Measurements from ENCODE around the gene AKNAD1. TPM values are rescaled to one million over a fixed set of nuclear protein-coding genes. Genes with fewer than 3 reads are reported as not detected.

The AKNAD1 gene
- total RNA-seq, 1 experiment from 2014 or later: 0.54 TPM

GRCh38 chr1:108816049-108816893, 40.6 kb downstream of the AKNAD1 start:
- ChIA-PET POLR2A (ENCODE audit: low non-redundant PET) (interaction anchor here (0.5 kb wide), 1 partner anchor 82 kb away, joined by 3 read pairs; no protein-coding TSS in a partner anchor), CTCF (interaction anchor here (0.7 kb wide), 1 partner anchor 1025 kb away, joined by 4 read pairs; no protein-coding TSS in a partner anchor)
- H3K4me1 ChIP-seq (ENCODE audit: insufficient read depth, low read length, poor library complexity, severe bottlenecking): peaks cover 30% of the 10 kb centered on the region
- no peaks in the 10 kb centered on the region for H3K36me3 ChIP-seq (ENCODE audit: insufficient read depth, low read length, poor library complexity, severe bottlenecking)
- BruUV-seq (replicated peaks): no TSS peak
- no peaks in the 10 kb centered on the region for H3K9me3 ChIP-seq (ENCODE audit: low read depth, low read length, poor library complexity, severe bottlenecking)
- intact Hi-C loops (cut with micrococcal nuclease; ENCODE audit: unreplicated experiment): no loop called here
- H3K4me3 ChIP-seq (ENCODE audit: low read depth, low read length, poor library complexity, severe bottlenecking): no peak overlapping the region
- DNase-seq (ENCODE audit: low spot score): peak; percentile 51
- H3K27me3 ChIP-seq (replicated peaks; ENCODE audit: insufficient read depth, low read depth, low read length, poor library complexity): no peaks in the 10 kb centered on the region
- TF ChIP-seq CTCF (conservative IDR thresholded peaks at IDR 0.05; ENCODE audit: low read depth, low read length) (no peak), EZH2 (IDR thresholded peaks at IDR 0.05; ENCODE audit: borderline replicate concordance, low read depth, low read length, poor library complexity, severe bottlenecking) (no peak)
- H3K27ac ChIP-seq (ENCODE audit: low read depth, low read length, poor library complexity, severe bottlenecking): no peak overlapping the region

- Histone ChIP-seq H3K9me3 (ENCODE audit: low read depth, low read length, poor library complexity, severe bottlenecking) (no peaks in the 10 kb centered on the region), H3K27ac (ENCODE audit: low read depth, low read length, poor library complexity, severe bottlenecking) (no peak overlapping the region), H3K36me3 (ENCODE audit: insufficient read depth, low read length, poor library complexity, severe bottlenecking) (no peaks in the 10 kb centered on the region), H3K4me1 (ENCODE audit: insufficient read depth, low read length, poor library complexity, severe bottlenecking) (peaks cover 30% of the 10 kb centered on the region), H3K4me3 (ENCODE audit: low read depth, low read length, poor library complexity, severe bottlenecking) (no peak overlapping the region), H3K27me3 (replicated peaks; ENCODE audit: insufficient read depth, low read depth, low read length, poor library complexity) (no peaks in the 10 kb centered on the region)
- CTCF ChIA-PET: no interaction called here
- no TSS peak for BruUV-seq (replicated peaks)
- DNase-seq (ENCODE audit: low spot score): peak; percentile 7
- POLR2A ChIA-PET (ENCODE audit: low non-redundant PET): no interaction called here
- TF ChIP-seq CTCF (conservative IDR thresholded peaks at IDR 0.05; ENCODE audit: low read depth, low read length) (no peak), EZH2 (IDR thresholded peaks at IDR 0.05; ENCODE audit: borderline replicate concordance, low read depth, low read length, poor library complexity, severe bottlenecking) (no peak)
- intact Hi-C loops (cut with micrococcal nuclease; ENCODE audit: unreplicated experiment): no loop called here
Observed at GRCh38 chr1:108815566-108815965, 41.3 kb downstream of the AKNAD1 start.

- POLR2A ChIA-PET (ENCODE audit: low non-redundant PET): no interaction called here
- DNase-seq (ENCODE audit: low spot score): peak; percentile 80
Observed at GRCh38 chr1:108814343-108815125, 42.4 kb downstream of the AKNAD1 start.

More at GRCh38 chr1:108814343-108815125, 42.4 kb downstream of the AKNAD1 start:
- Histone ChIP-seq H3K27ac (ENCODE audit: low read depth, low read length, poor library complexity, severe bottlenecking) (peak overlapping the region; percentile 14), H3K36me3 (ENCODE audit: insufficient read depth, low read length, poor library complexity, severe bottlenecking) (no peaks in the 10 kb centered on the region), H3K4me1 (ENCODE audit: insufficient read depth, low read length, poor library complexity, severe bottlenecking) (peaks cover 30% of the 10 kb centered on the region), H3K9me3 (ENCODE audit: low read depth, low read length, poor library complexity, severe bottlenecking) (no peaks in the 10 kb centered on the region), H3K4me3 (ENCODE audit: low read depth, low read length, poor library complexity, severe bottlenecking) (no peak overlapping the region), H3K27me3 (replicated peaks; ENCODE audit: insufficient read depth, low read depth, low read length, poor library complexity) (no peaks in the 10 kb centered on the region)
- CTCF ChIA-PET: interaction anchor here (0.6 to 1.1 kb wide), 2 partner anchors 20 to 1303 kb away, joined by 4 to 9 read pairs; no protein-coding TSS in a partner anchor
- no peak for TF ChIP-seq EZH2 (IDR thresholded peaks at IDR 0.05; ENCODE audit: borderline replicate concordance, low read depth, low read length, poor library complexity, severe bottlenecking)
- BruUV-seq (replicated peaks): no TSS peak
- intact Hi-C loops (cut with micrococcal nuclease; ENCODE audit: unreplicated experiment): no loop called here
